Right kidney (tissue), 1 donor: ENCODE data around the gene TMEM212.
"Not testable (repeated sequence)": the region's sequence is repeated elsewhere in the genome, so short reads cannot be mapped to it uniquely, and the experiment has no call there.

Experiments
- DNase-seq: peaks from one replicate; pipeline ENCODE4 v3.0.0-alpha.2; 2016

Gene TMEM212

GRCh38 chr3:171835116-171835515 lies 8.0 kb upstream of the TMEM212 start:
- no peak for DNase-seq

DNA sequence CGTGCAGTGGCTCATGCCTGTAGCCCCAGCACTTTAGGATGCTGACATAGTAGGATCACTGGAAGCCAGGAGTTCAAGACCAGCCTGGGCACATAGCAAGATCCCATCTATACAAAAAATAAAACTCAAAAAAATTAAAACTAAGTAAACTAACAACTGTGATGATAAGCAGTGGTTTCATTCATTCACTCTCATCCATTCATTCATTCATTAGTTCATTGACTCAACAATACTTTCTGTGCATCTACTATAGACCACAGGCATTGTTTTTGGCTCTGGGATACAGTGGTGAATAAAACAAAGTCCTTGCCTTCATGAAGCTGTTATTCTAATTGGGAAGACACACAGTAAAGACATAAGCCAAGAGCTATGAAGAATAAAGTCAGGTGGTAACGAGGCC lies 7.5 kb upstream of the TMEM212 start:
- no peak for DNase-seq

DNA sequence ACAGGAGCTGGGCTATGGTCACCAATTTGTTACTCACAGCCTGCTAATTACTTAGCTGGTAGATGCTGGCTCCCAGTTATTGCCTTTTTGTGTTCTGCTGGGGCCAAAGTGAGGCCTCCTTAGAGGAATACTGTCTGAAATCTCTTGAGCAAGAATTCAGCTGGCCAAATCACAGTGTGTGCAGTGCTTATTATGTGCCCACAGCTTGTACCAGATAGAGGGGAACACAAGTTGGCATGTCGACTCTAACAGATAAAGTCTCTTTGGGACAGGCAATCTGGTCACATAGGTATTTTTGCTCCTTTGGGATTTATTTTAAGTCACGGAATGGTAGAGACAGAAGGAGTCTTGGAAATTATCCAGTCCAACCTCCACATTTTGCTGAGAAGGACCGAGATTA lies 6.3 kb upstream of the TMEM212 start:
- DNase-seq, result no peak

DNA sequence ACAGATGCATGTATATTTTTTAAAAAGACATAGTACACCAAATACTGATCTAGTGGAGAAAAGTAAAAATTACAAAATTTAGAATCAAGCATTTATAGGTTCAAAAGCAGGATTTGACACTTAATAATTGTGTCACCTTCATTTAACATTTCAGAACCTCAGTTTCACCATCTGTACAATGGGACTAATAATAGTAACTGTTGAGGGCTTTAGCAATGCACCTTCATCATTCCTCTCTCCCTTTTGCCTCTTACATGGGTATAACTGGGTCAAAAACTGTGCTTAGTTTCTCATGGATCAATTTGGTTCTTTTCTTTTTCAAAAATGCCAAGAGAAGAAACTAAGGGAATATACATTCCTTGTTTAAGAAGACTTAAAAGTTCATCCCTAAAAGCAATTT lies 5.5 kb upstream of the TMEM212 start:
- DNase-seq, result no peak

- DNase-seq, result peak; percentile 42
Observed at GRCh38 chr3:171838218-171838720, 4.9 kb upstream of the TMEM212 start.

GRCh38 chr3:171839270-171839669 lies 3.9 kb upstream of the TMEM212 start:
- DNase-seq, result no peak

GRCh38 chr3:171840445-171840810 lies 2.7 kb upstream of the TMEM212 start:
- no peak for DNase-seq

DNA sequence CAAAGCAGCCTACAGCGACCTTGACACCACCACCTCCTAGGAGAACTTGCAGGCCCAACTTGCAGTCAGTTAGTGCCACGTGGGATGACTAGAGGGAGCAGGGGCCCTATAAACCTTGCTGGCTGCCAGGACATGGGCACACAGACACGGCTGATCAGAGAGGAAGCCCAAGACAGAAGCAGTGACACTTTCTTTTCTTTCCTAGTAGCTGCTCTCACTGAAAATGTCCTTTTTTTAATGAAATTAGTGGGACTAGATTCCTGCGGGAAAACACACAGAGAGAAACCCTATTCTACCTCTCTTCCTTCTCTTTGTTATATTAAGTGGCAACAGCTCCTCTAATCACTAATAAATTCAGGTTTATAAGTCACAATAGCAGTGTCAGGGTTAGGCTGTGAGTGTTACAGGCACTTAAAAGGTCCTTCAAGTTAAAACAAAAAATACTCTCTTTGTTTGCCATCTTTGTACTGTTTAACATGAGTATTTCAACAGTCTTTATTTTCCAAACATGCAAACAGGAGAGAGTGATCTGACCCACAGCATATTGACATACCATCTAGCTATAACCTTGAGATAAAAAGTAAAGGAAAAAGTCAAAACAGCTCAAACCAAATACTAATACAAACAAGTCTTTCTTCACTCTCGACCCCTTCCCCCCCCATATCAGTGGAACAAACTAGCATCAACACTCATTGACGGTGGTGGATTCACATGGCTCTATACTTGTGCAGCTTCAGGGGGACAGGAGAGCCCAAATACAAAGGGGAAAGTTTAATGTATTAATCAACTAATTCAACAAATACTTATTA lies 2.1 kb upstream of the TMEM212 start:
- no peak for DNase-seq

DNA sequence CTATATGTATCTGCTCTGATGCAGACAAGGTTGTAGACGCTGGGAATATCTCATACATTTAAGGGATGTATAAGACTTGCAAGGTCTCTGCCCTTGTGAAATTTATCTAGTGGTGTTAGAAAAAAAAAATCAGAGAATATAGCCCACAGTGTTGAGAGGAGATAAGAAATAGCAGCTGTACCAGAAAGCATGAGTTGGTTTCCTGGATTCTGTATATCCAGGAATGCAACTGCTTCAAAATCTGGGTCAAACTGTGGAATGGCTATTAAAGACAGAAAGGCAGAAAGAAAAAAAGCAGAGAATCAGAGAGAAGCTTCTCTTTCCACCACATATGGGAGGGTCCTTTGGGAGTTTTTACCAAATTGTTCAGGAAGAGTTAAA lies 1.5 kb upstream of the TMEM212 start:
- DNase-seq, result no peak

DNA sequence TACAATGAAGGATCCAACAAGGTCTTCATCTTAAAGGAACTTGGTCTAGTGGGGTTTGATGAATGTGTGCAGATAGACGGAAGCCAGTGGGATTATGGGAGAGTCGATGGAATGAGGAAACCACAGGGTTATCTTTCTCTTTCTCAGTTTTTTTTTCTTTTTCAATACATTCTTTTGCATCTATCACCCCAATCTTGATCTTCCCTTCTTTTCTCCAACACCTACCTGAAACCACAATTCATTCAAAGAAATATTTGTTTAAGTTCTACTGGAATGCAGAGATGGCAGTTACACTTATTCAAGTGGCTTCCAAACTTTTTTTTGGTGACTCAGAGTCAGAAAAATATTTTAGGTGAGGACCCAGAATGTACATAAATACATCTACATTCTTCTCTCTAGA lies 1.7 kb downstream of the TMEM212 start:
- DNase-seq, result no peak

GRCh38 chr3:171845481-171846284 lies 2.5 kb downstream of the TMEM212 start:
- no peak for DNase-seq

DNA sequence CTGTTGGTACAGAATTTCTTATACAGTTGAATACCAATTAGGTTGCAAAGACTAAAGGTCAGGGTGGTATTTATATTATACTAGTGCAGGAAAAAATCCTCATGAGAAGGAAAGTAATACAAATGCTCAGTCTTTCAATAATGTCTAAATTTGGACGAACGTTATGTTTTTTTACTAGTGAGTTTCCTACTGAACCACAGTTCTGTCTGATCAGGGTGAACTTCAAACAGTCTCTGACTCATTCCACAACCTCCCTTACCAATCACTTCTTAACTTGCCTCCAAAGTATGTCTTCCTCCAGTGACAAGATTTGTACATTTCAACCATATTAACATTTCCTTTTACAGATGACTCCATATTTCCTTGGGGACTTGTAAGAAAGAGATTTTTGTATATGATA lies 3.4 kb downstream of the TMEM212 start:
- DNase-seq, result no peak

- DNase-seq, result no peak
Observed at GRCh38 chr3:171847133-171847532, 4.0 kb downstream of the TMEM212 start.

DNA sequence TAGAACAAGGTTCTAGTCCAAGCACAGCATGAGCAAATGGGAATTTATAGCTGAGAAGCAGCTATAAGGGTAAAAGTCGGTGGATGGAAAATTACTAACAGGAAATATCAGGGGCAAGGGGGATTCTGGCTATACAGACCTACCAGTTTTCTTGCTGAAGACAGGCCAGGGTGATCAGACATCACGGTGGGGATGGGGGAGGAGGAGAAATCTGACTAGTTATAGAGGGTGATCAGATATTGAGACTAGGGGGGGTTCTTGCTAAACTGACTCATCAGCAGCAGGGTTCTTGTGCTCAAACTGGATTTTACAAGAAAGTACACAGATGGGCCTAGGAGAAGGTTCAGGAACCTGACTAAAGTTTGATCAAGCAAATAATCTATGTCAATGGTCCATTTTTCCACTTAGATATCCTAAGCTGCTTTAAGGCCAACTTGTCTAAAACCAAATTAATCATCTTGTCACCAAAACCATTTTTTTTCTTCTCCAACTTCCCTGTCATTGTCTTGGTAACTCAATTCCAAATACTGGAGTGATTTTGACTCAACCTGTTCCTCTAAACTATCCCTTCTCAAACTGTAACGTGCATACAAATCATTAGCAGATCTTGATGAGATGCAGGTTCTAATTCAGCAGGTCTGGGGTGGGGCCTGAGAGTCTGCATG lies 4.6 kb downstream of the TMEM212 start:
- DNase-seq, result no peak

GRCh38 chr3:171849617-171850319 lies 6.6 kb downstream of the TMEM212 start:
- DNase-seq, result no peak

GRCh38 chr3:171850320-171850959 lies 7.3 kb downstream of the TMEM212 start:
- DNase-seq, result no peak

DNA sequence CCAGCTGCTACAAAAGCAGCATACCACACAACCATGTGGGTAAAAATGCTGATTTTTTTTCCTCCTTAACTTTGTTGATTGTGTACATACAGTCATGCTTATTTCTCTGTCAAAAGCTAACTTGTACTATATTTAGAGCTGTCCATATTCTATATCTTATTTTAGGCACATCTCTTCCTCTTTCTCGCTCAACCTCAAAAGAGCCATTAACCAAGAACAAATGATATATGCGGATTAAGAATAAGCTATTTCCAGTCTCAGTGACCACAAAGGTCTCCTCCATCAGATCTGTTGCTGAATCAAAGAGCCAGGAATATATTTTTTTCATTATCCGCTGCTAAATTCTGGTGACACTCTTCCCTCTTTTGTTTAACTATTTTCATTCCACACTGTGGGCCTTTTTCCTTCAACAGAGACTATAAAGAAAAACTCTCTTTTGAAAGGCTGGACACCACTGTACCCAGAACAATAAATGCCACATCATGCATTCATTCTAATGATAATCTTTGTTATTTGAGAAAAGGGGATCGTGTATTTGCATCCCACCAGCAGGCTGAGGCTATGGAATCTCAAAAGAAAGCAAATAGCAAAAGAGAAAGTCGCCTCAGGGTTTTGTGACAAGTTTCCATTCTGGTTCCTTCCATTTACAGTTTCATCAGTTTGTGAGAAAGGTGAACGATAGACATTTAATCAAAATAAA lies 8.0 kb downstream of the TMEM212 start:
- DNase-seq, result no peak

GRCh38 chr3:171851660-171852058 lies 8.5 kb downstream of the TMEM212 start:
- no peak for DNase-seq

GRCh38 chr3:171854649-171855305 lies 11.6 kb downstream of the TMEM212 start:
- no peak for DNase-seq

- not testable (repeated sequence) for DNase-seq
Observed at GRCh38 chr3:171858770-171859169, 15.6 kb downstream of the TMEM212 start.
